ENCODE data around the gene CCN6. TPM values are rescaled to one million over a fixed set of nuclear protein-coding genes. Genes with fewer than 3 reads are reported as not detected.

The CCN6 gene
- total RNA-seq, 1 donor from 2014 or later = not detected

DNA sequence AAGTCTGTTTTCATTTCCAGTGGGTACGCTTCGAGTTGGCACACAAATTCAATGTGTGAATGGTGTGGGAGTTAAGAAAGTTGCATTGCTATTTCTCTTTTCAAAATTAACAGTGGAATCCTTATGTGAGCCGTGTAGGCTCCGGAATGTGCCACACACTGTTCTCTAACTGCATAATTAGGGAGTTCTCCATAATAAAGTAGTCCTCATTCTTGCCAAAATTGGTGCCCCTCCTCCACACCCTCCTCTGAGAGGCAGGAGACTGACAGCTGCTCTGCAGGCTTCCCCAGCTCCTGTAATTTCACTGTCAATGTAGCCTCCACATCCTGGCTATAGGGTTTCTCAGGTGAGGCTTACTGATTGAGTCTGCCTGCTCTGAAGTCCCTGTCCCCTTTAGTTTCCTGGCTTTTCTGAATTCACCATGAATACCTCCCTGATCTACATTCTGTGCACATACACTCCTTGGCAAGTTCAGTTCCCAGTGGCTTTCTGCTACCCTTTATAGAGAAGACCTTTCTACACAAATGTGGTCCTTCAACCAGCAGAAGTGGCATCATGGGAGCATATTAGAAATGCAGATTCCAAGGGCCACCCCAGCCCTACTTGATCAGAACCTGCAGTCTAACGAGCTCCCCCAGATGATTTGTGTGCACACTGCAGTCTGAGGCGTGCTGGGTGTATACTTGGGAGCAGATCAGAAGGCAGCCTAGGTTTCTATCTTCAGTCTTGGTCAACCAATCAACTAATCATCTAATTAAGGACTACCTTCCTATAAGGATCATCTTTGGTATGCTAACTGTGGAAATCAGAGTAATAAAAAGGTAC lies 19.9 kb upstream of the CCN6 start:
- intact Hi-C loops (cut with micrococcal nuclease) = no loop called here
- H3K27ac ChIP-seq (replicated peaks) = peak overlapping the region; percentile 44

DNA sequence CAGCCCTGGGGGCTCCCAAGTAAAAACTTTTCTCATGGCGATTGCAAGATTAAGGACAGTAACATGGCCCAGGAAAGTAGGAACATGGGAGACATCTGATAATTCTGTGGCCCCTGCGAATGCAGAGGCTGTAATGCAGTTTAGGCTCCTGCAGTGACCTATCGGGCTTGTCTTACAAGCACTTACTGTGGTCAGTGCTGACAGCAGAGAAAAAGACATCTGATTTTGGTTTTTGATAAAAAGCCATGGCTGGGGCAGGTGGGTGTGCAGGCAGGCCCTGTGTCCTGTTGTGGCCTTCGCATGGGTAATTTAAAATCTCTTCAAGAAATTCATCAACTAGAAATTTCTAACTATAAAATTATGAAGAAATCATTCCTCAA lies 19.3 kb upstream of the CCN6 start:
- Histone ChIP-seq H3K27me3 (ENCODE audit: low read depth) (no peaks in the 10 kb centered on the region), H3K4me3 (no peak overlapping the region), H3K36me3 (no peaks in the 10 kb centered on the region), H3K27ac (replicated peaks) (peak overlapping the region; percentile 44), H3K9me3 (replicated peaks) (no peaks in the 10 kb centered on the region), H3K4me1 (peaks cover 29% of the 10 kb centered on the region)
- TF ChIP-seq, protein P1, sequence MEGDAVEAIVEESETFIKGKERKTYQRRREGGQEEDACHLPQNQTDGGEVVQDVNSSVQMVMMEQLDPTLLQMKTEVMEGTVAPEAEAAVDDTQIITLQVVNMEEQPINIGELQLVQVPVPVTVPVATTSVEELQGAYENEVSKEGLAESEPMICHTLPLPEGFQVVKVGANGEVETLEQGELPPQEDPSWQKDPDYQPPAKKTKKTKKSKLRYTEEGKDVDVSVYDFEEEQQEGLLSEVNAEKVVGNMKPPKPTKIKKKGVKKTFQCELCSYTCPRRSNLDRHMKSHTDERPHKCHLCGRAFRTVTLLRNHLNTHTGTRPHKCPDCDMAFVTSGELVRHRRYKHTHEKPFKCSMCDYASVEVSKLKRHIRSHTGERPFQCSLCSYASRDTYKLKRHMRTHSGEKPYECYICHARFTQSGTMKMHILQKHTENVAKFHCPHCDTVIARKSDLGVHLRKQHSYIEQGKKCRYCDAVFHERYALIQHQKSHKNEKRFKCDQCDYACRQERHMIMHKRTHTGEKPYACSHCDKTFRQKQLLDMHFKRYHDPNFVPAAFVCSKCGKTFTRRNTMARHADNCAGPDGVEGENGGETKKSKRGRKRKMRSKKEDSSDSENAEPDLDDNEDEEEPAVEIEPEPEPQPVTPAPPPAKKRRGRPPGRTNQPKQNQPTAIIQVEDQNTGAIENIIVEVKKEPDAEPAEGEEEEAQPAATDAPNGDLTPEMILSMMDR (IDR thresholded peaks at IDR 0.05; ENCODE audit: borderline replicate concordance) = no peak
- no peak for DNase-seq
- intact Hi-C loops (cut with micrococcal nuclease) = no loop called here

More for the DNA sequence above, 19.9 kb upstream of the CCN6 start:
- TF ChIP-seq, protein P1 (IDR thresholded peaks at IDR 0.05; ENCODE audit: borderline replicate concordance) = no peak
- Histone ChIP-seq H3K4me3 (no peak overlapping the region), H3K4me1 (peaks cover 29% of the 10 kb centered on the region), H3K27me3 (ENCODE audit: low read depth) (no peaks in the 10 kb centered on the region), H3K36me3 (no peaks in the 10 kb centered on the region), H3K9me3 (replicated peaks) (no peaks in the 10 kb centered on the region)
- DNase-seq = no peak

DNA sequence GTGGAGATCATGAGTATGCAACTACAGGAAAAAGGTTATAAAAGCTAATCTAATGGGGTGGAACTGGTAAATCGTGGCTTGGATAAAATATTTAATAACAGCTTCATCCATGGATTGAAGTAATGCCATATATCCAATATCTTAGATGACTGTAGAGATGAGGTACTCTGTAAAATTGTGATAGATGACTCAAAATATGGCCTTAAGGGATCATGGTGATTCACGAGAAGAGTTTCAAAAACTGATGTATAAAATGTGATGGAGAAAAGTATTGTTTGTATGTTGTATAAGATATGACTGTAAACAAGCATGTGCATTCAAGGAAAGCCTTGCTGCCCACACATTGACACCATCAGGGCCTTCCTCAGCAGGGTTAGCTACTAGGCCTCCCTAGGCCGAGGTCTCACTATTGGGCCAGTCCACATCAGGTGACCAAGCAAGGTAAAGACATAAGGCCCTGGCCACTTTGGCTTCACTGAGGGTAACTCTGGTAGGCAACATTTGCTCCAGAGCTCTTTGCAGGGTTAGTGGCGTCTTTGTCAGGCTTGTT lies 17.7 kb upstream of the CCN6 start:
- DNase-seq = no peak
- H3K4me3 ChIP-seq = no peak overlapping the region
- H3K9me3 ChIP-seq (replicated peaks) = no peaks in the 10 kb centered on the region
- no peaks in the 10 kb centered on the region for H3K36me3 ChIP-seq
- intact Hi-C loops (cut with micrococcal nuclease) = no loop called here
- peaks cover 14% of the 10 kb centered on the region for H3K4me1 ChIP-seq
- H3K27ac ChIP-seq (replicated peaks) = peak overlapping the region; percentile 44
- TF ChIP-seq, protein P1 (IDR thresholded peaks at IDR 0.05; ENCODE audit: borderline replicate concordance) = no peak
- H3K27me3 ChIP-seq (ENCODE audit: low read depth) = no peaks in the 10 kb centered on the region

DNA sequence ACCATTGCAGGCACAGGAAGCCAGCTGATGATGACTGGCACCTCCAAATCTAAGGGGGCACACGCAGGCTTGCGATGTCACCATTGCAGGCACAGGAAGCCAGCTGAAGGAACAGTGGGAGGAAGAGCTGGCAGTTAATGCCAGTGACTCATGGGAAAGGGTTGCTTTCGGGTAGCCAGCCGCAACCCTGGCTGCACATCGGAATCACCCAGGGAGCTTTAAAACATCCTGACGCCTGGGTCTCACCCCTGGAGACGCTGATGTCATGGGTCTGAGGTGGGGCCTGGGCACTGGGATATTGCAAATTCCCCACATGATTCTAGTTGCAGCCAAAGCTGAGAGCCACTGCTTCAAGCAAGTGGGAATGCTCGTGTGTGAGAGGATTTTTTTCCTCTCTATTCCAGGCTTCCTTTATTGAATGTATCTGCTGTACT lies 16.1 kb upstream of the CCN6 start:
- H3K36me3 ChIP-seq = no peaks in the 10 kb centered on the region
- DNase-seq = peak; percentile 54
- H3K27ac ChIP-seq (replicated peaks) = peak overlapping the region; percentile 73
- peaks cover 10% of the 10 kb centered on the region for H3K4me1 ChIP-seq
- intact Hi-C loops (cut with micrococcal nuclease) = no loop called here
- no peak overlapping the region for H3K4me3 ChIP-seq
- no peaks in the 10 kb centered on the region for H3K27me3 ChIP-seq (ENCODE audit: low read depth)
- TF ChIP-seq, protein P1 (IDR thresholded peaks at IDR 0.05; ENCODE audit: borderline replicate concordance) = no peak
- no peaks in the 10 kb centered on the region for H3K9me3 ChIP-seq (replicated peaks)

DNA sequence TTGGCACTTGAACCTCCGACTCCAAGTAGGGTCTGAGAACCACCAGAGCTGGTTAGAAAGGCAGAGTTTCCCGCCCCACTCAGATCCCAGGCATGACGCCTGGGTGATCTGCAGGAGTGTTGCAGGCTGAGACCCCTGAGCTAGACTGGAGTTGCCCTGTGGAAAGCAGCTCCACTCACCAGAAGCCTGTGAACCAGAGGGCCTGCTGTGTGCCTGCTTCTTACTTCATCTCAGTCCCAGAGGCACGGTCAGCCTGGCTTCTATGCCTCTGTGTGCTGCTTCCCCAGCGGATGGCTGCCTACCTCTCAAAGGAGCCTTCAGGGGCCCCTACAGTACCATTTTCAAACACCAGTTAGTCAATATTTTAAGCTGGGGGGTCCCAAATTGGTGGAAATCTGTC lies 15.6 kb upstream of the CCN6 start:
- peak overlapping the region; percentile 73 for H3K27ac ChIP-seq (replicated peaks)
- intact Hi-C loops (cut with micrococcal nuclease) = no loop called here
- peaks cover 10% of the 10 kb centered on the region for H3K4me1 ChIP-seq
- DNase-seq = no peak
- no peak overlapping the region for H3K4me3 ChIP-seq
- no peaks in the 10 kb centered on the region for H3K9me3 ChIP-seq (replicated peaks)
- H3K36me3 ChIP-seq = no peaks in the 10 kb centered on the region
- TF ChIP-seq, protein P1 (IDR thresholded peaks at IDR 0.05; ENCODE audit: borderline replicate concordance) = no peak
- H3K27me3 ChIP-seq (ENCODE audit: low read depth) = no peaks in the 10 kb centered on the region

Data from left ventricle myocardium inferior (tissue), 1 donor.